SH-SY5Y (cell line): ENCODE results near the gene NXF1.

Experiments used
- GATA2 ChIP-seq: IDR thresholded peaks from 2 replicates; pipeline ENCODE4 v1.6.1; 2011; ENCODE audit warnings: mild to moderate bottlenecking, low read depth, low read length
- GATA3 ChIP-seq: IDR thresholded peaks from 2 replicates; pipeline ENCODE4 v1.6.1; 2011; ENCODE audit warnings: low read depth, mild to moderate bottlenecking, low read length, moderate library complexity

DNA sequence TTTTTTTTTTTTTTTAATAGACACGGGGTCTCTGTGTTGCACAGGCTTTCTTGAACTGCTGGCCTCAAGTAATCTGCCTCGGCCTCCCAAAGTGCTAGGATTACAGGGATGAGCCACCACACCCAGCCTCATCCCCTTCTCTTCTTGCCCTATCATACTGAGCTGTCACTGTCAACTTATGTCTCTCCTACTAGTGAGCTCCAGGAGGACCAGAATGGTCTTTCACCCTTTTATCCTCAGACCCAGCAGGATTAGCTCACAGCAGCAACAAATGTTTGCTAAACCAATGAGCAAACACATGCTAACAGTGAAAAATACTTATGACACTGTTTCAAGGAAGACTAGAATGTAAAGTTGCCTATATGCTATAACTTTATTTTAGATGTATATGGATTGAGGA is 6.4 kb upstream of the NXF1 start:
- TF ChIP-seq GATA2 (no peak), GATA3 (no peak)
